Measurements from ENCODE around the gene LAMB4. TPM values are rescaled to one million over a fixed set of nuclear protein-coding genes. Genes with fewer than 3 reads are reported as not detected.

The LAMB4 gene
- total and polyA plus RNA-seq, 2 donors (not counting 1 experiment from before 2014, with no cell fraction given) = 0.17 to 0.57 TPM

DNA sequence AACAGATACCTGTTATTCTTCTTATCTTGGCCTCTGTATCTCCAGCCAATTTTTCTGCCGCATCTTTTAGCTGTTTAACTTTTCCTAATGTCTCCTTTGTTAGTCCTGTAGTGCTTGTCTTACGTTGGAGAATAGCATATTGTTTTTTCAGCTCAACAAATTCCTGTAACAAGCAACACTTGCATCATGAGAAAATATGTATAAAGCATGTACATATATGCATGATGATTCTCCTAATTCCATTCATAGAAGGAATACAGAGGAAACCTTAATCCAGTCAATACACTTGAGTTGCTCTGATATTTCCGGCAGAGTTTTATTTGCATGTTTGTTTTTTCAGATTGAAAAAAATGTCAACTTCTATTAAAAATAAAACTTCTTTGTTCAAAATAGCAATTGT is 101.1 kb downstream of the LAMB4 start:
- DNase-seq (ENCODE audit: low read depth in 2 of 2) = no peak
- Histone ChIP-seq H3K36me3 (ENCODE audit: control insufficient read depth, insufficient read depth, low read length) (no peaks in the 10 kb centered on the region), H3K79me2 (ENCODE audit: control insufficient read depth, insufficient read depth, low read length) (no peaks in the 10 kb centered on the region), H3K4me2 (ENCODE audit: extremely low read depth, insufficient read depth, low read length) (no peak overlapping the region), H3K9ac (ENCODE audit: insufficient read depth, low read length) (no peak overlapping the region), H2AFZ (ENCODE audit: low read length) (no peak overlapping the region), H3K4me3 (replicated peaks in 1 of 4; ENCODE audit: control extremely low read depth in 1 of 4, insufficient read depth in 1 of 4, low read depth in 3 of 4, low read length in 4 of 4) (no peak overlapping the region), H3K27ac (ENCODE audit: insufficient read depth, low read length) (no peak overlapping the region), H3K9me3 (ENCODE audit: control insufficient read depth, insufficient read depth, low read depth, low read length) (no peaks in the 10 kb centered on the region), H3K27me3 (ENCODE audit: control insufficient read depth, insufficient read depth, low read length) (no peaks in the 10 kb centered on the region), H3K4me1 (ENCODE audit: control insufficient read depth, extremely low read depth, insufficient read depth, low read length) (peaks cover 7% of the 10 kb centered on the region), H4K20me1 (ENCODE audit: control insufficient read depth, extremely low read depth, insufficient read depth, low read length) (no peaks in the 10 kb centered on the region)
- TF ChIP-seq, protein P1, sequence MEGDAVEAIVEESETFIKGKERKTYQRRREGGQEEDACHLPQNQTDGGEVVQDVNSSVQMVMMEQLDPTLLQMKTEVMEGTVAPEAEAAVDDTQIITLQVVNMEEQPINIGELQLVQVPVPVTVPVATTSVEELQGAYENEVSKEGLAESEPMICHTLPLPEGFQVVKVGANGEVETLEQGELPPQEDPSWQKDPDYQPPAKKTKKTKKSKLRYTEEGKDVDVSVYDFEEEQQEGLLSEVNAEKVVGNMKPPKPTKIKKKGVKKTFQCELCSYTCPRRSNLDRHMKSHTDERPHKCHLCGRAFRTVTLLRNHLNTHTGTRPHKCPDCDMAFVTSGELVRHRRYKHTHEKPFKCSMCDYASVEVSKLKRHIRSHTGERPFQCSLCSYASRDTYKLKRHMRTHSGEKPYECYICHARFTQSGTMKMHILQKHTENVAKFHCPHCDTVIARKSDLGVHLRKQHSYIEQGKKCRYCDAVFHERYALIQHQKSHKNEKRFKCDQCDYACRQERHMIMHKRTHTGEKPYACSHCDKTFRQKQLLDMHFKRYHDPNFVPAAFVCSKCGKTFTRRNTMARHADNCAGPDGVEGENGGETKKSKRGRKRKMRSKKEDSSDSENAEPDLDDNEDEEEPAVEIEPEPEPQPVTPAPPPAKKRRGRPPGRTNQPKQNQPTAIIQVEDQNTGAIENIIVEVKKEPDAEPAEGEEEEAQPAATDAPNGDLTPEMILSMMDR (conservative IDR thresholded peaks at IDR 0.05 in 1 of 2, IDR thresholded peaks at IDR 0.05 in 1 of 2; ENCODE audit: low read depth in 1 of 2, low read length in 2 of 2) = no peak
- TF ChIP-seq EZH2 (IDR thresholded peaks at IDR 0.05; ENCODE audit: low read length, missing control alignments) = no peak

DNA sequence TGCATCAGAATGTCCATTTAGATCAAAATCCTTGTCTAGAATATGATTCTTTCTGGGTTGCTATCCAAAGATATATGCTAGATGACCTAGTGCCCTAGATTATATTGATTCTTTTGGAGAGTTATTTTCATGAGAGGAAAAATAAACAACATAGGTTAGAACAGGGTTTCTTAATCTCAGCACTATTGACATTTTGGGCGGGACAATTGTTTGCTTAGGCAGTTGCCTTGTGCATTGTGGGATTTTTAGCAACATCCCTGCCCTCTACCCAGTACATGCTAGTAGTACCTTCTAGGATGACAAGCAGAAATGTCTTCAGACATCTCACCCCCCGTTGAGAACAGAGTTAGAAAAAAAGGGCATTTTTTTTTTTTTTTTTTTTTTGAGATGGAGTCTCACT is 102.0 kb downstream of the LAMB4 start:
- Histone ChIP-seq H3K79me2 (ENCODE audit: control insufficient read depth, insufficient read depth, low read length) (no peaks in the 10 kb centered on the region), H3K4me2 (ENCODE audit: extremely low read depth, insufficient read depth, low read length) (no peak overlapping the region), H3K27ac (ENCODE audit: insufficient read depth, low read length) (no peak overlapping the region), H3K4me1 (ENCODE audit: control insufficient read depth, extremely low read depth, insufficient read depth, low read length) (peaks cover 7% of the 10 kb centered on the region), H4K20me1 (ENCODE audit: control insufficient read depth, extremely low read depth, insufficient read depth, low read length) (no peaks in the 10 kb centered on the region), H3K9me3 (ENCODE audit: control insufficient read depth, insufficient read depth, low read depth, low read length) (no peaks in the 10 kb centered on the region), H3K27me3 (ENCODE audit: control insufficient read depth, insufficient read depth, low read length) (no peaks in the 10 kb centered on the region), H3K4me3 (replicated peaks in 1 of 4; ENCODE audit: control extremely low read depth in 1 of 4, insufficient read depth in 1 of 4, low read depth in 3 of 4, low read length in 4 of 4) (no peak overlapping the region), H3K36me3 (ENCODE audit: control insufficient read depth, insufficient read depth, low read length) (no peaks in the 10 kb centered on the region), H3K9ac (ENCODE audit: insufficient read depth, low read length) (no peak overlapping the region), H2AFZ (ENCODE audit: low read length) (no peak overlapping the region)
- DNase-seq (ENCODE audit: low read depth in 2 of 2) = no peak
- TF ChIP-seq EZH2 (IDR thresholded peaks at IDR 0.05; ENCODE audit: low read length, missing control alignments) = no peak
- TF ChIP-seq, protein P1 (conservative IDR thresholded peaks at IDR 0.05 in 1 of 2, IDR thresholded peaks at IDR 0.05 in 1 of 2; ENCODE audit: low read depth in 1 of 2, low read length in 2 of 2) = no peak

DNA sequence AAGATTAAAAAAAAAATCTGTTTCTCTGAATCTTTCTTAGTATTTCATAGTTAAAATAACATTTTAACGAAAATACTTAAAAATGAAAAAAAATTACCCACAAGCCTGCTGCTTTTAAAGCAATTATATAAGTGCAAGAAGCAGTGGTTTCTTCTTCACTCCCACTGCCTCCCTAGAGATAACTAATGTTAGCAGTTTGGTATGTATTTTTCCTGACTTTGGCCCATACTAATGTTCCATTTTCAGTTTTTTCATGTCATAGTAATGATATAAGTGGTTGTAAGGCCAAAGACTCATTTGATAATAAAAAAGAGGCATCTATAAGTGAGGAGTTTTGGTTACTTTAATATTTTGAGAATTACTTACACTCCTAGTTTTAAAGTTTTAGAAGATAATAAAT is 102.9 kb downstream of the LAMB4 start:
- H3K27me3 ChIP-seq (ENCODE audit: control insufficient read depth, insufficient read depth, low read length) = no peaks in the 10 kb centered on the region
- H3K9me3 ChIP-seq (ENCODE audit: control insufficient read depth, insufficient read depth, low read depth, low read length) = no peaks in the 10 kb centered on the region
- no peaks in the 10 kb centered on the region for H4K20me1 ChIP-seq (ENCODE audit: control insufficient read depth, extremely low read depth, insufficient read depth, low read length)
- TF ChIP-seq, protein P1 (conservative IDR thresholded peaks at IDR 0.05 in 1 of 2, IDR thresholded peaks at IDR 0.05 in 1 of 2; ENCODE audit: low read depth in 1 of 2, low read length in 2 of 2) = no peak
- TF ChIP-seq EZH2 (IDR thresholded peaks at IDR 0.05; ENCODE audit: low read length, missing control alignments) = no peak
- H3K4me2 ChIP-seq (ENCODE audit: extremely low read depth, insufficient read depth, low read length) = no peak overlapping the region
- no peak for DNase-seq (ENCODE audit: low read depth in 2 of 2)
- no peak overlapping the region for H2AFZ ChIP-seq (ENCODE audit: low read length)
- no peaks in the 10 kb centered on the region for H3K79me2 ChIP-seq (ENCODE audit: control insufficient read depth, insufficient read depth, low read length)
- H3K36me3 ChIP-seq (ENCODE audit: control insufficient read depth, insufficient read depth, low read length) = no peaks in the 10 kb centered on the region
- no peak overlapping the region for H3K4me3 ChIP-seq (replicated peaks in 1 of 4; ENCODE audit: control extremely low read depth in 1 of 4, insufficient read depth in 1 of 4, low read depth in 3 of 4, low read length in 4 of 4)
- H3K9ac ChIP-seq (ENCODE audit: insufficient read depth, low read length) = no peak overlapping the region
- H3K27ac ChIP-seq (ENCODE audit: insufficient read depth, low read length) = no peak overlapping the region
- peaks cover 7% of the 10 kb centered on the region for H3K4me1 ChIP-seq (ENCODE audit: control insufficient read depth, extremely low read depth, insufficient read depth, low read length)
